ENCODE measurements around the gene KANSL1L.
"Not testable (repeated sequence)": the region's sequence is repeated elsewhere in the genome, so short reads cannot be mapped to it uniquely, and the experiment has no call there.

GRCh38 chr2:210177115-210177514 lies 5.9 kb upstream of the KANSL1L start:
- TF ChIP-seq CTCF (conservative IDR thresholded peaks at IDR 0.05); EZH2 (IDR thresholded peaks at IDR 0.05; ENCODE audit: low read depth): not testable (repeated sequence)

All from PC-9 (cell line).